ENCODE measurements around the gene LAYN.

LAYN gene

GRCh38 chr11:111526501-111526900 is 14.0 kb upstream of the LAYN start:
- Histone ChIP-seq H3K4me1 (peaks cover 0 to 13% (median 0%) of the 10 kb centered on the region in 10 experiments; a peak in 5 of 20 replicates), H4K20me1 (no peaks in the 10 kb centered on the region), H3K4me3 (no peak overlapping the region), H3K9ac (no peak overlapping the region), H3K27ac (no peak overlapping the region), H3K27me3 (no peaks in the 10 kb centered on the region), H3K36me3 (no peaks in the 10 kb centered on the region), H3K4me2 (no peak overlapping the region), H3K9me3 (replicated peaks in 1 of 11) (no peaks in the 10 kb centered on the region)
- no peak for TF ChIP-seq Cebpa-rat (IDR thresholded peaks at IDR 0.05)

DNA sequence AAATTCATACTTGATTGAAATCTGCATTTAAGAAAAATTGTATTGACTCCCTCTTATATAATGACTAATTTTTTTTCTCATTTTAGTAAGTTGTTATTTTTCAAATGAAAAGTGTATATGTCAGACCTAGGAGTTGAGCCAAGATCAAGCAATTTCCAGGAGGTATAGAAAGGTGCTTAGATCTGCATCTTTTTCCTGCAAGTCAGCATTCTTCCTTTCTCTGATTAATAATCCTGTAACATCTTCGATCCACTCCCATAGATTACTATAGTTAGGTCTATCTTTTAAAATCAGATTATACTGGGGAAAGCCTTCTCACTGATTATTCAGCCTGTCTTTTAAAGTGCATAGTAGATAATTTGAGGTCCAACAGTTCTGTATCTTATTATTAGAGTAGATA is 13.2 kb upstream of the LAYN start:
- H3K9me3 ChIP-seq (replicated peaks in 1 of 11), result no peaks in the 10 kb centered on the region
- TF ChIP-seq Cebpa-rat (IDR thresholded peaks at IDR 0.05), result no peak
- H3K4me3 ChIP-seq, result no peak overlapping the region
- no peaks in the 10 kb centered on the region for H3K27me3 ChIP-seq
- H4K20me1 ChIP-seq, result no peaks in the 10 kb centered on the region
- no peak overlapping the region for H3K27ac ChIP-seq
- H3K4me1 ChIP-seq, result peaks cover 0 to 21% (median 0%) of the 10 kb centered on the region in 10 experiments; a peak in 7 of 20 replicates
- no peak overlapping the region for H3K4me2 ChIP-seq
- no peaks in the 10 kb centered on the region for H3K36me3 ChIP-seq
- H3K9ac ChIP-seq, result no peak overlapping the region

GRCh38 chr11:111528557-111528956 is 12.0 kb upstream of the LAYN start:
- no peak overlapping the region for H3K9ac ChIP-seq
- H3K4me2 ChIP-seq, result no peak overlapping the region
- no peaks in the 10 kb centered on the region for H3K27me3 ChIP-seq
- no peaks in the 10 kb centered on the region for H3K9me3 ChIP-seq (replicated peaks in 1 of 11)
- no peak for TF ChIP-seq Cebpa-rat (IDR thresholded peaks at IDR 0.05)
- no peaks in the 10 kb centered on the region for H4K20me1 ChIP-seq
- H3K4me3 ChIP-seq, result no peak overlapping the region
- no peaks in the 10 kb centered on the region for H3K36me3 ChIP-seq
- H3K27ac ChIP-seq, result no peak overlapping the region
- H3K4me1 ChIP-seq, result peaks cover 0 to 25% (median 0%) of the 10 kb centered on the region in 10 experiments; a peak in 7 of 20 replicates

DNA sequence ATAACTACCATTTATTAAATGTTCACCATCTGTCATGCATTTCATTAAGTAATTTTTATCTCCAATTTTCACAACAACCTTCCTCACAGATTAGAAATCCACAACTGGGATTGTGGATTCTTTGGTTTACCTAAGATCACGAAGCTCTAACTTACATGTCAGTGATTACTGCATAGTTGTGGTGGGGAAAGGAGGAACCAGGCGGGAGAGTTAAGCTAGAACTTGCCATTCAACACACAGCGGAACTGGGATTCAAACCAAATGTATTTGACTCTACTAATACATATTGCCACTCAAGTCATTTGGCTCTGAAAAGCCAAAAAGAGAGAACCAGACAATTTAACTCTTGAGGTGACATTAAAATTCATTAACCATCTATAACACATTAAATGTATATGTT is 10.4 kb upstream of the LAYN start:
- H3K36me3 ChIP-seq, result no peaks in the 10 kb centered on the region
- H3K27me3 ChIP-seq, result no peaks in the 10 kb centered on the region
- H3K27ac ChIP-seq, result no peak overlapping the region
- H3K9me3 ChIP-seq (replicated peaks in 1 of 11), result no peaks in the 10 kb centered on the region
- H3K4me3 ChIP-seq, result no peak overlapping the region
- H3K4me1 ChIP-seq, result peaks cover 0 to 16% (median 0%) of the 10 kb centered on the region in 10 experiments; a peak in 7 of 20 replicates
- no peaks in the 10 kb centered on the region for H4K20me1 ChIP-seq
- H3K4me2 ChIP-seq, result no peak overlapping the region
- no peak for TF ChIP-seq Cebpa-rat (IDR thresholded peaks at IDR 0.05)
- no peak overlapping the region for H3K9ac ChIP-seq

- TF ChIP-seq Cebpa-rat (IDR thresholded peaks at IDR 0.05), result no peak
- peak overlapping the region in 2 of 11 experiments; percentile 21 to 28; a peak in 1 of 22 replicates for H3K4me2 ChIP-seq
- no peaks in the 10 kb centered on the region for H4K20me1 ChIP-seq
- H3K4me3 ChIP-seq, result no peak overlapping the region
- H3K27ac ChIP-seq, result no peak overlapping the region
- peaks cover 0 to 16% (median 0%) of the 10 kb centered on the region in 10 experiments; a peak in 7 of 20 replicates for H3K4me1 ChIP-seq
- no peaks in the 10 kb centered on the region for H3K36me3 ChIP-seq
- no peaks in the 10 kb centered on the region for H3K9me3 ChIP-seq (replicated peaks in 1 of 11)
- no peaks in the 10 kb centered on the region for H3K27me3 ChIP-seq
- H3K9ac ChIP-seq, result no peak overlapping the region
Observed at GRCh38 chr11:111531136-111531535, 9.4 kb upstream of the LAYN start.

DNA sequence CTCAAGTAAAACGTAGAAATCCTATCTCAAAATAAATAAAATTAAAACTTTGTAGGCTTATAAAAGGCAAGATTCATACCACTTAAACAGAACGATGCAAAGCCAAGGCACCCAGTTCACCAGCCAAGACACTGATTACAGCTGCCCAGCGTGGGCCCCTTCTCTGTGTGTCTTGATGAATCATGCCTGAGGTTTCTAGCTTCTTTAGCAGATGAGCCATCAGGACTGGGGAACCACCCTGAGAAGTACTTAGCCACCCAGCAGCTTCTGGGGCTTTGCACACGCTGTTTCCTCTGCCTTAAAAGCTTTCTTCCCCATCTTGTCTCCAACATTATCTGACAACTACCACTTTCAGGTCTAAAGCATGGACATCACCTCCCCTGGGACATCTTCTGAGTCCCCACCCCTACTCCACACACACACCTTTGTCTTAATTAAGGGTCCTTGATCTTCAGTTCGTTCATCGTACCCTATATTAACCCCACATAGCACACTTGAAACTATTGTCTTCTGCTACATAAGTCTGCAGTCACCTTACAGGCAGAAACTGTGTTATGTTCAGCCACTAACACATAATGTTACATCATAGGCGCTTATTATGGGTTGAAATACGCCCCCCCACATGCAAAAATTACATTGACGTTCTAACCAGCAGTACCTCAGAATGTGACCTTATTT is 8.7 kb upstream of the LAYN start:
- H3K9me3 ChIP-seq (replicated peaks in 1 of 11), result no peaks in the 10 kb centered on the region
- TF ChIP-seq Cebpa-rat (IDR thresholded peaks at IDR 0.05), result no peak
- no peak overlapping the region for H3K4me3 ChIP-seq
- peak overlapping the region in 3 of 11 experiments; percentile 13 to 28 (median 21); a peak in 2 of 22 replicates for H3K4me2 ChIP-seq
- no peaks in the 10 kb centered on the region for H3K27me3 ChIP-seq
- no peak overlapping the region for H3K9ac ChIP-seq
- H4K20me1 ChIP-seq, result no peaks in the 10 kb centered on the region
- peaks cover 0 to 16% (median 0%) of the 10 kb centered on the region in 10 experiments; a peak in 7 of 20 replicates for H3K4me1 ChIP-seq
- no peak overlapping the region for H3K27ac ChIP-seq
- H3K36me3 ChIP-seq, result no peaks in the 10 kb centered on the region

- no peak overlapping the region for H3K4me3 ChIP-seq
- no peaks in the 10 kb centered on the region for H3K9me3 ChIP-seq (replicated peaks in 1 of 11)
- TF ChIP-seq Cebpa-rat (IDR thresholded peaks at IDR 0.05), result no peak
- no peaks in the 10 kb centered on the region for H3K36me3 ChIP-seq
- no peaks in the 10 kb centered on the region for H4K20me1 ChIP-seq
- peak overlapping the region in 3 of 11 experiments; percentile 13 to 28 (median 21); a peak in 2 of 22 replicates for H3K4me2 ChIP-seq
- no peak overlapping the region for H3K27ac ChIP-seq
- H3K4me1 ChIP-seq, result peaks cover 0 to 16% (median 0%) of the 10 kb centered on the region in 10 experiments; a peak in 7 of 20 replicates
- no peak overlapping the region for H3K9ac ChIP-seq
- no peaks in the 10 kb centered on the region for H3K27me3 ChIP-seq
Observed at GRCh38 chr11:111532365-111532709, 8.2 kb upstream of the LAYN start.

GRCh38 chr11:111535281-111535680 is 5.2 kb upstream of the LAYN start:
- no peaks in the 10 kb centered on the region for H3K36me3 ChIP-seq
- TF ChIP-seq Cebpa-rat (IDR thresholded peaks at IDR 0.05), result no peak
- peaks cover 0 to 16% (median 3%) of the 10 kb centered on the region in 10 experiments; a peak in 8 of 20 replicates for H3K4me1 ChIP-seq
- no peak overlapping the region for H3K9ac ChIP-seq
- H3K27me3 ChIP-seq, result peaks cover 13 to 27% (median 21%) of the 10 kb centered on the region in 11 experiments
- H4K20me1 ChIP-seq, result no peaks in the 10 kb centered on the region
- no peak overlapping the region for H3K4me3 ChIP-seq
- peaks cover 2 to 13% (median 8%) of the 10 kb centered on the region in 11 experiments; a peak in 17 of 22 replicates for H3K9me3 ChIP-seq (replicated peaks in 1 of 11)
- H3K4me2 ChIP-seq, result no peak overlapping the region
- H3K27ac ChIP-seq, result no peak overlapping the region

GRCh38 chr11:111537336-111537860 is 3.1 kb upstream of the LAYN start:
- H3K27me3 ChIP-seq, result peaks cover 34 to 48% (median 42%) of the 10 kb centered on the region in 11 experiments
- H4K20me1 ChIP-seq, result no peaks in the 10 kb centered on the region
- TF ChIP-seq Cebpa-rat (IDR thresholded peaks at IDR 0.05), result no peak
- no peak overlapping the region for H3K4me3 ChIP-seq
- H3K9me3 ChIP-seq (replicated peaks in 1 of 11), result peaks cover 6 to 30% (median 18%) of the 10 kb centered on the region in 11 experiments; a peak in 18 of 22 replicates
- H3K4me2 ChIP-seq, result no peak overlapping the region
- no peaks in the 10 kb centered on the region for H3K36me3 ChIP-seq
- no peak overlapping the region for H3K27ac ChIP-seq
- peaks cover 2 to 26% (median 18%) of the 10 kb centered on the region in 10 experiments; a peak in 19 of 20 replicates for H3K4me1 ChIP-seq
- no peak overlapping the region for H3K9ac ChIP-seq

All from BLaER1 treated with 17β-estradiol and CSF1 and Interleukin-3, amounts not matched to agents 10 nM and 100 nM (cell line).